ENCODE results near the gene ADARB1. TPM values are rescaled to one million over a fixed set of nuclear protein-coding genes. Genes with fewer than 3 reads are reported as not detected.
A peak's percentile ranks its signal among the peaks of the same experiment; 100 is the strongest.

Gene ADARB1
- total RNA-seq, 1 experiment from 2014 or later = 12.1 TPM

GRCh38 chr21:45098867-45099266, 24.5 kb downstream of the ADARB1 start:
- ChIA-PET CTCF (no interaction called here), POLR2A (ENCODE audit: unreplicated experiment) (no interaction called here)
- H3K79me2 ChIP-seq (ENCODE audit: low read depth) = no peaks in the 10 kb centered on the region
- TF ChIP-seq CTCF (conservative IDR thresholded peaks at IDR 0.05) = peak; percentile 31; the same call in 1 of the 2 replicates
- no peak for TF ChIP-seq EZH2 (IDR thresholded peaks at IDR 0.05; ENCODE audit: low read depth)
- no peak overlapping the region for H3K4me3 ChIP-seq
- H3K9me3 ChIP-seq (ENCODE audit: insufficient read depth, low read depth) = no peaks in the 10 kb centered on the region
- H3K9me2 ChIP-seq (ENCODE audit: insufficient read depth) = no peaks in the 10 kb centered on the region
- H3K36me3 ChIP-seq (ENCODE audit: low read depth) = no peaks in the 10 kb centered on the region
- no peaks in the 10 kb centered on the region for H3F3A ChIP-seq (ENCODE audit: insufficient read depth, low read depth)
- intact Hi-C loops (cut with micrococcal nuclease; ENCODE audit: unreplicated experiment) = no loop called here
- no peaks in the 10 kb centered on the region for H4K20me1 ChIP-seq (ENCODE audit: insufficient read depth)
- no TSS peak for BruUV-seq (replicated peaks)
- H3K4me2 ChIP-seq = no peak overlapping the region
- no peaks in the 10 kb centered on the region for H3K4me1 ChIP-seq (replicated peaks; ENCODE audit: insufficient read depth)
- H3K27me3 ChIP-seq (ENCODE audit: insufficient read depth, low read depth) = no peaks in the 10 kb centered on the region
- no peak overlapping the region for H3K27ac ChIP-seq
- no peak overlapping the region for H2AFZ ChIP-seq
- no peak for DNase-seq

GRCh38 chr21:45099571-45099970, 25.2 kb downstream of the ADARB1 start:
- Histone ChIP-seq H3K4me3 (no peak overlapping the region), H3K9me3 (ENCODE audit: insufficient read depth, low read depth) (no peaks in the 10 kb centered on the region), H3K79me2 (ENCODE audit: low read depth) (no peaks in the 10 kb centered on the region), H3K4me1 (replicated peaks; ENCODE audit: insufficient read depth) (no peaks in the 10 kb centered on the region), H3K9me2 (ENCODE audit: insufficient read depth) (no peaks in the 10 kb centered on the region), H3K27ac (no peak overlapping the region), H4K20me1 (ENCODE audit: insufficient read depth) (no peaks in the 10 kb centered on the region), H3K27me3 (ENCODE audit: insufficient read depth, low read depth) (no peaks in the 10 kb centered on the region), H3K36me3 (ENCODE audit: low read depth) (no peaks in the 10 kb centered on the region), H3K4me2 (no peak overlapping the region), H3F3A (ENCODE audit: insufficient read depth, low read depth) (no peaks in the 10 kb centered on the region), H2AFZ (no peak overlapping the region)
- no TSS peak for BruUV-seq (replicated peaks)
- no peak for DNase-seq
- intact Hi-C loops (cut with micrococcal nuclease; ENCODE audit: unreplicated experiment) = no loop called here
- no peak for TF ChIP-seq CTCF (conservative IDR thresholded peaks at IDR 0.05)
- TF ChIP-seq EZH2 (IDR thresholded peaks at IDR 0.05; ENCODE audit: low read depth) = no peak
- POLR2A ChIA-PET (ENCODE audit: unreplicated experiment) = interaction anchor here (0.6 kb wide), 1 partner anchor 8 kb away, joined by 4 read pairs; no protein-coding TSS in a partner anchor
- CTCF ChIA-PET = no interaction called here

DNA sequence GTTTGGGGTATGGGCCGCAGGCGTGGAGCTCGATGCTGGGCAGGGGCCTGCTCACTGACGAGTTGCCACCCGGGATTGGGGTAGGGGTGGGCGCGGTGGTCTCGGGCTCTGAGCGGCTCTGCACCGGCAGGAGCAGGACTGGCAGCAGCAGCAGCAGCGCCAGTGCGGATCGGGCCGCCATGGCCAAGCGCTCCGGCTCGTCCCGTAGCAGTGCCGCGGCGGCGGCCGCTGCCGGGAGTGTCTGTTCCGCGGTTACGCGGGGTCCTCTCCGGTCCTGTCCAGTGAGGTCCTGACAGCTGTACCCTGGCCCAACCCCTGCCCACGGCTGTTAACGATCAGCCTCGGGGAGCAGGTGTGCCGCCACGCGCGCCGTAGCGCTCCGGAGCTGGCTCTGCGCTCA, 26.5 kb downstream of the ADARB1 start:
- no peak overlapping the region for H3K27ac ChIP-seq
- no peak overlapping the region for H3K4me2 ChIP-seq
- H3F3A ChIP-seq (ENCODE audit: insufficient read depth, low read depth) = no peaks in the 10 kb centered on the region
- DNase-seq = no peak
- BruUV-seq (replicated peaks) = no TSS peak
- no peaks in the 10 kb centered on the region for H3K4me1 ChIP-seq (replicated peaks; ENCODE audit: insufficient read depth)
- no peaks in the 10 kb centered on the region for H3K79me2 ChIP-seq (ENCODE audit: low read depth)
- intact Hi-C loops (cut with micrococcal nuclease; ENCODE audit: unreplicated experiment) = no loop called here
- H4K20me1 ChIP-seq (ENCODE audit: insufficient read depth) = no peaks in the 10 kb centered on the region
- TF ChIP-seq CTCF (conservative IDR thresholded peaks at IDR 0.05) (no peak), EZH2 (IDR thresholded peaks at IDR 0.05; ENCODE audit: low read depth) (no peak)
- no peaks in the 10 kb centered on the region for H3K9me2 ChIP-seq (ENCODE audit: insufficient read depth)
- no peak overlapping the region for H2AFZ ChIP-seq
- ChIA-PET CTCF (no interaction called here), POLR2A (ENCODE audit: unreplicated experiment) (no interaction called here)
- no peak overlapping the region for H3K4me3 ChIP-seq
- no peaks in the 10 kb centered on the region for H3K36me3 ChIP-seq (ENCODE audit: low read depth)
- H3K27me3 ChIP-seq (ENCODE audit: insufficient read depth, low read depth) = no peaks in the 10 kb centered on the region
- H3K9me3 ChIP-seq (ENCODE audit: insufficient read depth, low read depth) = no peaks in the 10 kb centered on the region
